ENCODE data around the gene MOGAT1.

- TF ChIP-seq EZH2 (IDR thresholded peaks at IDR 0.05; ENCODE audit: insufficient read depth, poor library complexity, severe bottlenecking) (no peak), EZH2phosphoT487 (IDR thresholded peaks at IDR 0.05; ENCODE audit: insufficient read depth, low read depth) (no peak)
Observed at GRCh38 chr2:222756362-222756831, 84.9 kb downstream of the MOGAT1 start.
